Erythroblast (primary cell): ENCODE measurements around the gene BACH2.

Experiments used
- GATA1 ChIP-seq: IDR thresholded peaks from 2 replicates; pipeline ENCODE4 v1.6.1; 2011; ENCODE audit warnings: low read depth, mild to moderate bottlenecking, control low read depth, low read length, moderate library complexity
- POLR2A ChIP-seq: IDR thresholded peaks from 2 replicates; pipeline ENCODE4 v1.6.1; 2011; ENCODE audit warnings: mild to moderate bottlenecking, low read length

DNA sequence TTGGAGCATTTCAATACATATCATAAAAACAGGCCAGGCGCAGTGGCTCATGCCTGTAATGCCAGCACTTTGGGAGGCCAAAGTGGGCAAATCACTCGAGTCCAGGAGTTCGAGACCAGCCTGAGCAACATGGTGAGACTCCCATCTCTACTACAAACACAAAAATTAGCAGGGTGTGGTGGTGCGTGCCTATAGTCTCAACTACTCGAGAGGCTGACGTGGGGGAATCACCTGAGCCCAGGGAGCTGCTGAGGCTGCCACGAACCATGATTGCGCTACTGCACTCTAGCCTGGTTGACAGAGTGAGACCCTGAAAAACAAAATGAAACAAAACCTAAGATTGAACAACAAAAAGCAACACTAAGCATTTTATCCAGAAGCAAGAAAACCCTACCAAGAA is 47.2 kb downstream of the BACH2 start:
- TF ChIP-seq POLR2A (no peak), GATA1 (no peak)
